ENCODE measurements around the gene GPC1. TPM values are rescaled to one million over a fixed set of nuclear protein-coding genes. Genes with fewer than 3 reads are reported as not detected.

The GPC1 gene
- total and polyA plus RNA-seq, 2 donors (not counting 1 experiment from before 2014, with no cell fraction given), result 1.2 to 3.3 TPM

GRCh38 chr2:240452462-240453256 lies 17.2 kb downstream of the GPC1 start:
- Histone ChIP-seq H3K9me3 (ENCODE audit: control extremely low read depth in 1 of 3, control insufficient read depth in 2 of 3, insufficient read depth in 1 of 3, low read length in 2 of 3) (peaks cover 0 to 10% (median 0%) of the 10 kb centered on the region in 3 donors), H3K9ac (ENCODE audit: low read length) (peak overlapping the region; percentile 42), H3K4me1 (ENCODE audit: control insufficient read depth in 2 of 2, insufficient read depth in 2 of 2, low read length in 2 of 2) (peaks cover 26 to 32% of the 10 kb centered on the region in 2 donors), H3K79me2 (ENCODE audit: control insufficient read depth, insufficient read depth, low read length) (no peaks in the 10 kb centered on the region), H3K36me3 (replicated peaks in 1 of 2; ENCODE audit: control extremely low read depth in 1 of 2, control insufficient read depth in 1 of 2, extremely low read depth in 1 of 2, insufficient read depth in 2 of 2, low read length in 1 of 2) (no peaks in the 10 kb centered on the region), H3K27me3 (replicated peaks in 1 of 4; ENCODE audit: control extremely low read depth in 1 of 4, control insufficient read depth in 3 of 4, insufficient read depth in 4 of 4, low read length in 3 of 4) (peaks cover 0 to 63% (median 27%) of the 10 kb centered on the region in 4 experiments), H4K20me1 (ENCODE audit: control insufficient read depth, insufficient read depth, low read length, poor library complexity, severe bottlenecking) (no peaks in the 10 kb centered on the region), H3K4me3 (ENCODE audit: control extremely low read depth in 1 of 5, extremely low read depth in 1 of 5, insufficient read depth in 1 of 5, low read depth in 2 of 5, low read length in 4 of 5) (peak overlapping the region in 3 of 5 experiments; percentile 32 to 55 (median 40)), H2AFZ (ENCODE audit: insufficient read depth, low read depth, low read length, poor library complexity, severe bottlenecking) (peak overlapping the region; percentile 33), H3K27ac (ENCODE audit: low read length in 2 of 2) (no peak overlapping the region), H3K4me2 (replicated peaks; ENCODE audit: low read depth, low read length, poor library complexity, severe bottlenecking) (peak overlapping the region; percentile 86)
- Mint-ChIP-seq H3K4me3 (peak overlapping the region; percentile 68), H3K4me1 (peaks cover 29% of the 10 kb centered on the region), H3K9me3 (ENCODE audit: insufficient read depth) (no peaks in the 10 kb centered on the region), H3K27ac (no peak overlapping the region), H3K27me3 (peaks cover 39% of the 10 kb centered on the region)
- WGBS (ENCODE audit: insufficient coverage), result 1% methylated on average over 93 of the region's 103 CpGs
- CTCF ChIA-PET, result no interaction called here
- ATAC-seq (ENCODE audit: low read depth) (peak; percentile 59), DNase-seq (peak; percentile 41)
- TF ChIP-seq CTCF (IDR thresholded peaks at IDR 0.05), result no peak
- no peak for TF ChIP-seq EZH2 (IDR thresholded peaks at IDR 0.05; ENCODE audit: borderline replicate concordance, insufficient read depth, low read depth, low read length, poor library complexity, severe bottlenecking)
- POLR2A ChIA-PET, result no interaction called here
- intact Hi-C loops (cut with micrococcal nuclease), result no loop called here

- H3K9me3 Mint-ChIP-seq (ENCODE audit: insufficient read depth), result no peaks in the 10 kb centered on the region
- WGBS (ENCODE audit: insufficient coverage), result 3% methylated on average over 57 of the region's 81 CpGs
- peak overlapping the region; percentile 82 for H3K4me3 Mint-ChIP-seq
- POLR2A ChIA-PET, result no interaction called here
- ATAC-seq (ENCODE audit: low read depth), result no peak
- Histone ChIP-seq H3K4me2 (replicated peaks; ENCODE audit: low read depth, low read length, poor library complexity, severe bottlenecking) (peak overlapping the region; percentile 63), H3K27ac (ENCODE audit: low read length in 2 of 2) (no peak overlapping the region), H3K36me3 (replicated peaks in 1 of 2; ENCODE audit: control extremely low read depth in 1 of 2, control insufficient read depth in 1 of 2, extremely low read depth in 1 of 2, insufficient read depth in 2 of 2, low read length in 1 of 2) (no peaks in the 10 kb centered on the region), H3K9ac (ENCODE audit: low read length) (no peak overlapping the region), H3K9me3 (ENCODE audit: control extremely low read depth in 1 of 3, control insufficient read depth in 2 of 3, insufficient read depth in 1 of 3, low read length in 2 of 3) (peaks cover 0 to 10% (median 0%) of the 10 kb centered on the region in 3 donors), H3K27me3 (replicated peaks in 1 of 4; ENCODE audit: control extremely low read depth in 1 of 4, control insufficient read depth in 3 of 4, insufficient read depth in 4 of 4, low read length in 3 of 4) (peaks cover 0 to 66% (median 27%) of the 10 kb centered on the region in 4 experiments), H2AFZ (ENCODE audit: insufficient read depth, low read depth, low read length, poor library complexity, severe bottlenecking) (no peak overlapping the region), H4K20me1 (ENCODE audit: control insufficient read depth, insufficient read depth, low read length, poor library complexity, severe bottlenecking) (no peaks in the 10 kb centered on the region), H3K79me2 (ENCODE audit: control insufficient read depth, insufficient read depth, low read length) (no peaks in the 10 kb centered on the region), H3K4me3 (ENCODE audit: control extremely low read depth in 1 of 5, extremely low read depth in 1 of 5, insufficient read depth in 1 of 5, low read depth in 2 of 5, low read length in 4 of 5) (no peak overlapping the region), H3K4me1 (ENCODE audit: control insufficient read depth in 2 of 2, insufficient read depth in 2 of 2, low read length in 2 of 2) (peaks cover 26 to 32% of the 10 kb centered on the region in 2 donors)
- CTCF ChIA-PET, result no interaction called here
- peaks cover 29% of the 10 kb centered on the region for H3K4me1 Mint-ChIP-seq
- TF ChIP-seq EZH2 (IDR thresholded peaks at IDR 0.05; ENCODE audit: borderline replicate concordance, insufficient read depth, low read depth, low read length, poor library complexity, severe bottlenecking), result no peak
- TF ChIP-seq CTCF (IDR thresholded peaks at IDR 0.05), result no peak
- H3K27ac Mint-ChIP-seq, result no peak overlapping the region
- peaks cover 37% of the 10 kb centered on the region for H3K27me3 Mint-ChIP-seq
- intact Hi-C loops (cut with micrococcal nuclease), result no loop called here
- DNase-seq, result no peak
These were observed 18.1 kb downstream of the GPC1 start for GRCh38 chr2:240453461-240454105.
